ENCODE data around the gene DUSP1. TPM values are rescaled to one million over a fixed set of nuclear protein-coding genes. Genes with fewer than 3 reads are reported as not detected.

DUSP1 gene
- total RNA-seq, 4 donors from 2014 or later, result 1,645 to 2,968 (median 1,824) TPM

- DNase-seq (ENCODE audit: low spot score), result no peak
- TF ChIP-seq CTCF (IDR thresholded peaks at IDR 0.05), result no peak
- ATAC-seq (ENCODE audit: low FRiP score), result no peak
Observed at GRCh38 chr5:172745838-172746237, 25.2 kb downstream of the DUSP1 start.

- no peak for DNase-seq (ENCODE audit: low spot score)
- ATAC-seq (ENCODE audit: low FRiP score), result no peak
- no peak for TF ChIP-seq CTCF (IDR thresholded peaks at IDR 0.05)
Observed at GRCh38 chr5:172745406-172745805, 25.6 kb downstream of the DUSP1 start.

GRCh38 chr5:172744123-172745104, 26.6 kb downstream of the DUSP1 start:
- DNase-seq (ENCODE audit: low spot score) (no peak), ATAC-seq (ENCODE audit: low FRiP score) (no peak)
- TF ChIP-seq CTCF (IDR thresholded peaks at IDR 0.05), result no peak

GRCh38 chr5:172743112-172743959, 27.7 kb downstream of the DUSP1 start:
- TF ChIP-seq CTCF (IDR thresholded peaks at IDR 0.05), result no peak
- DNase-seq (ENCODE audit: low spot score) (no peak), ATAC-seq (ENCODE audit: low FRiP score) (no peak)

GRCh38 chr5:172741206-172741582, 29.8 kb downstream of the DUSP1 start:
- ATAC-seq (ENCODE audit: low FRiP score) (no peak), DNase-seq (ENCODE audit: low spot score) (no peak)
- TF ChIP-seq CTCF (IDR thresholded peaks at IDR 0.05), result no peak

- ATAC-seq (ENCODE audit: low FRiP score) (peak; percentile 97), DNase-seq (ENCODE audit: low spot score) (no peak)
- no peak for TF ChIP-seq CTCF (IDR thresholded peaks at IDR 0.05)
Observed at GRCh38 chr5:172740428-172741205, 30.4 kb downstream of the DUSP1 start.

All from omental fat pad (tissue), 4 donors.